GM12892 (cell line): ENCODE measurements around the gene ANKRD60.

Experiments used
- POLR2A ChIP-seq: IDR thresholded peaks from 2 replicates; pipeline ENCODE4 v1.6.1; 2011; ENCODE audit warnings: low read depth, low read length, control low read depth
- POLR2AphosphoS5 ChIP-seq: IDR thresholded peaks from 2 replicates; pipeline ENCODE4 v1.6.1; 2011; ENCODE audit warnings: low read depth, low read length, control low read depth

DNA sequence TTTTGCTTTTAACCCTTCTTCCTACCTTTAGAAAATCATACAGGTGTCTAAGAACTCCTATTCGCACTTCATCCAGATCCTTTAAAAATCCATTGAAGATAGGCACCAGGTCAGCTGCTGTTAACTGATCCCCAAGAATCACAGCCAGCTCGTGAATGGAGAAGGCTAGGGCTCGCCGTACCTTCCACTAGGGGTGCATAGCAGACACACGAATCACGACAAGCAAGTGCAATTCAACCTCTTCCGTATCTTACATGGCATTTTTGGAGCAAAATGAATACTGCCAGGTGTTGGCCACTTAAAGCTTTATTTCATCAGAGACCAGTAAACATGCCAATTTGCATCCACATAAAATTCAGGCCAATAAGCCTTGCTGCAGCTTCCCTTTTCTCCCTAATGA is 10.8 kb upstream of the ANKRD60 start:
- TF ChIP-seq POLR2A: no peak
- TF ChIP-seq POLR2AphosphoS5: no peak
